A549 (cell line): ENCODE results near the gene MAGI2. TPM values are rescaled to one million over a fixed set of nuclear protein-coding genes. Genes with fewer than 3 reads are reported as not detected.

ENCODE experiments used
- ATAC-seq, 2 experiments: fragments of 200-7000 bp in 1 of 2; fragments of >200 bp in 1 of 2; cut with Nextera tagmentation in 1 of 2; cut with Tn5 transposase in 1 of 2; 3 replicates each; pipeline versions ENCODE4 v1.8.0 to v1.9.1; 2018 to 2020; ENCODE audit warnings: mild to moderate bottlenecking in 1 of 2, moderate library complexity in 1 of 2
- CTCF ChIA-PET: fragments of 300-600 bp; sonication (Branson Sonifier 250); formaldehyde crosslinking; extraction: SDS; loops from one replicate; lab custom pipeline; 2021; ENCODE audit warnings: antibody characterized with exemption, inconsistent platforms; lab: Yijun Ruan, JAX
- POLR2A ChIA-PET: fragments of 350-600 bp; formaldehyde crosslinking; extraction: SDS; loops from one replicate; lab custom pipeline; 2021; ENCODE audit warnings: antibody characterized with exemption, inconsistent platforms; lab: Yijun Ruan, JAX
- DNase-seq, 2 experiments: peaks; one replicate each; pipeline versions ENCODE4 v3.0.0 to v3.0.0-alpha.2; 2011 to 2016; ENCODE audit warnings: low read depth in 1 of 2, low spot score in 1 of 2
- FAIRE-seq: peaks from 2 replicates; lab custom pipeline; 2011; peaks lifted over from hg19 to GRCh38; lab: Jason Lieb, UNC
- H3K27ac ChIP-seq, 2 experiments: fragments of >200 bp; sonication (Bioruptor Twin); formaldehyde crosslinking; 3 replicates each; pipeline ENCODE4 v1.5.1; 2016 to 2017
- H3K4me1 ChIP-seq: fragments of >200 bp; sonication (Bioruptor Twin); formaldehyde crosslinking; 3 replicates; pipeline ENCODE4 v1.6.1; 2016
- H3K4me2 ChIP-seq: fragments of >200 bp; sonication (Bioruptor Twin); formaldehyde crosslinking; 3 replicates; pipeline ENCODE4 v1.6.1; 2016
- H3K4me3 ChIP-seq: fragments of >200 bp; sonication (Bioruptor Twin); formaldehyde crosslinking; 3 replicates; pipeline ENCODE4 v1.5.1; 2016
- H3K9me3 ChIP-seq: fragments of >200 bp; sonication (Bioruptor Twin); formaldehyde crosslinking; 3 replicates; pipeline ENCODE4 v1.6.1; 2016
- BHLHE40 ChIP-seq: IDR thresholded peaks from 2 replicates; pipeline ENCODE4 v1.6.1; 2012; ENCODE audit warnings: low read depth, low read length, inconsistent platforms
- CBX8 ChIP-seq: fragments of 200-600 bp; sonication (generic); IDR thresholded peaks from 2 replicates; pipeline ENCODE4 v1.6.1; 2016
- EHF ChIP-seq: fragments of 250-450 bp; sonication (Bioruptor Pico); IDR thresholded peaks from 2 replicates; pipeline ENCODE4 v1.5.0; 2020; ENCODE audit warnings: mild to moderate bottlenecking
- EHMT2 ChIP-seq: fragments of 200-600 bp; sonication (generic); IDR thresholded peaks from 2 replicates; pipeline ENCODE4 v1.6.1; 2016; ENCODE audit warnings: antibody characterized with exemption, low read depth, mild to moderate bottlenecking, moderate library complexity
- HOXB13 ChIP-seq: fragments of 250-450 bp; sonication (Bioruptor Pico); IDR thresholded peaks from 2 replicates; pipeline ENCODE4 v1.5.0; 2020; ENCODE audit warnings: low read depth, mild to moderate bottlenecking, moderate library complexity
- MAZ ChIP-seq: fragments of 150-350 bp; IDR thresholded peaks from 2 replicates; pipeline ENCODE4 v1.6.1; 2014; ENCODE audit warnings: antibody characterized with exemption, low read depth, low read length, borderline replicate concordance
- MYC ChIP-seq: IDR thresholded peaks from 2 replicates; pipeline ENCODE4 v1.6.1; 2012; ENCODE audit warnings: mild to moderate bottlenecking, inconsistent platforms, low read length, improper control_type of control experiment, borderline replicate concordance
- RAD21 ChIP-seq, 2 experiments: fragments of >200 bp in 1 of 2; sonication (Bioruptor Twin) in 1 of 2; formaldehyde crosslinking in 1 of 2; IDR thresholded peaks in 1 of 2; conservative IDR thresholded peaks in 1 of 2; 2 replicates in 1 of 2; 3 replicates in 1 of 2; pipeline ENCODE4 v1.6.1; 2012 to 2018; ENCODE audit warnings: inconsistent platforms in 1 of 2
- RCOR1 ChIP-seq: fragments of 150-350 bp; IDR thresholded peaks from 2 replicates; pipeline ENCODE4 v1.6.1; 2014; ENCODE audit warnings: antibody characterized with exemption, low read length, low read depth
- ZC3H11A ChIP-seq: fragments of 450-650 bp; IDR thresholded peaks from 2 replicates; pipeline ENCODE4 v1.6.1; 2014; ENCODE audit warnings: antibody characterized with exemption, mild to moderate bottlenecking
- ZSCAN20 ChIP-seq: fragments of 250-450 bp; sonication (Bioruptor Pico); IDR thresholded peaks from 2 replicates; pipeline ENCODE4 v1.8.0; 2022; ENCODE audit warnings: mild to moderate bottlenecking, moderate library complexity
- WGBS: methylation state at CpG from one replicate; pipeline ENCODE4 v1.1.6; 2017; ENCODE audit errors: missing lambda C conversion rate; 5-methylcytosine and 5-hydroxymethylcytosine counted together
- polyA plus RNA-seq, 4 experiments: library from polyadenylated mRNA; depleted of rRNA in 3 of 4; stranded (reverse); fragments of >200 nt; fragmentation: RNase III in 1 of 4; extraction: RNeasy Plus Mini Kit Qiagen cat#74134 plus additional on column Dnase treatment in 1 of 4; gene quantifications; 2 replicates in 3 of 4; 3 replicates in 1 of 4; pipeline ENCODE4 v1.2.3, GENCODE V29; 2011 to 2017
- TF ChIP-seq, protein P1 (sequence below): IDR thresholded peaks from 2 replicates; pipeline ENCODE4 v1.6.1; 2012; ENCODE audit warnings: low read depth, borderline replicate concordance
- TF ChIP-seq, protein P2 (sequence below): IDR thresholded peaks from 2 replicates; pipeline ENCODE4 v1.6.1; 2012
- TF ChIP-seq, protein P3 (sequence below): fragments of 200-600 bp; sonication (generic); IDR thresholded peaks from 2 replicates; pipeline ENCODE4 v1.6.1; 2016; ENCODE audit warnings: antibody characterized with exemption, mild to moderate bottlenecking, moderate library complexity
- TF ChIP-seq, protein P4 (sequence below): fragments of 150-350 bp; IDR thresholded peaks from 2 replicates; pipeline ENCODE4 v1.6.1; 2014; ENCODE audit warnings: low read depth, mild to moderate bottlenecking, low read length

MAGI2 gene
- polyA plus RNA-seq, 2 of the 4 experiments (the other 2 are of a cell fraction) = 0.48 to 0.81 TPM

DNA sequence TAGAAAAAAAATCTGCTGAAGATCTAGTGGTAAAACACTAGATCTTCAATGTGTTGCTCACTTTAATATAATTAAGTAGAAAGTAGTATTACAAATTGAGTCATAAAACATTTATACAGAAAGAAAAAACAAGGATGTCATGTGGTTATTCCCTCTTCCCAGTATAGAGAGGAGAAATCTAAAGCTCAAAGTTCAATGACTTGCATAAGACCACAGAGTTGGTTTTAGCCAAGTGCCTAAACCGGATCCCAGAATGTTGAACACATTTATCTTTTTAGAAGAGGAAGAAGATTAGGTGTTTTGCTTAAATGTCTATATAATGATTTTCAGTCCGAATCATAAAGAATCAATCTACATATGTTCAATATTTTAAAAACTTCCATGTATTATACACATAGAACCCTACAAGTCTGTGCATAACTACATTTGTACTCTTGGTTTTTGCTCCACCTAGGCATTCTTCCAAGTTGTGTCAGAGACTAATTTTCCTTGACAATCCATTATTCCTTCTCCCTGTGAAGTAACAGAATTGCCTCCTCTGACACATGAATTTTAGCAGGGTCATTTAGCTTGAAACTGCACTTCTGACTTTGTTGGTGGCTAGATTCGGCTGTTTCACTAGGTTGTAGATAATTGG lies 389.2 kb downstream of the MAGI2 start (continued):
- TF ChIP-seq EHF (CRISPR knock-in tag) (no peak), ZC3H11A (no peak), RCOR1 (no peak), ZSCAN20 (no peak)
- TF ChIP-seq, protein P1, sequence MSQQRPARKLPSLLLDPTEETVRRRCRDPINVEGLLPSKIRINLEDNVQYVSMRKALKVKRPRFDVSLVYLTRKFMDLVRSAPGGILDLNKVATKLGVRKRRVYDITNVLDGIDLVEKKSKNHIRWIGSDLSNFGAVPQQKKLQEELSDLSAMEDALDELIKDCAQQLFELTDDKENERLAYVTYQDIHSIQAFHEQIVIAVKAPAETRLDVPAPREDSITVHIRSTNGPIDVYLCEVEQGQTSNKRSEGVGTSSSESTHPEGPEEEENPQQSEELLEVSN = no peak
- TF ChIP-seq, protein P2, sequence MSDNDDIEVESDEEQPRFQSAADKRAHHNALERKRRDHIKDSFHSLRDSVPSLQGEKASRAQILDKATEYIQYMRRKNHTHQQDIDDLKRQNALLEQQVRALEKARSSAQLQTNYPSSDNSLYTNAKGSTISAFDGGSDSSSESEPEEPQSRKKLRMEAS = no peak

DNA sequence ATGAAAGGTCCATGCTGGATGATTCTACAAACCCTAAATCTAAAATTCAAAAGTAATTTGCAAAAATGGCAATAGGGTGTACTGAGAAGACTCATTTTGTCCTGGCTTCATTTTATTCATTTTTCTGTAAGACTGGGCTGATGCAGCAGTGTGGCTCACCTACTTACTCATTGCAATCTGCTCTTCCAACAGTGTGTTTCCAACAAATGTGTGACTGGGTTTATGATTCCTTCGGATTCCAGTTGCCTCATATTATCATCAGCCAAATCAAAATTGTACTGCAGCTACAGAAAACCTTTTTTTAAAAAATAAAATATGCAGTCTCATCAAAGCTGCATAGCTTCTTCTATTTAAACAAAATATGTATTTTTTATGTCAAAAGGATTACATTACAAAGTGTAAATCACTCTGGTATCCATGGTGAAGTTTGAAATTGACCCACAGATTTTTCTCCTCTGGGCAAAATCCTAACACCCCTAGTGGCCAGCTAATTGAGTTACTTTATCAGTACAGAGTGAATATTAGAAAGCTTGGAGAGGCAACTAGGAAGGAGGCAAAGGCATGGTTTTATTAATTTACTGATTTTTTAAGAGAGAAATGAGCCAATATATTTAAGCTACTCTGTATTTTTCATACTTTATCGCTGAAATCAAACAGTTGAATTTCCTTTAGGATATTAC lies 390.3 kb downstream of the MAGI2 start:
- ChIA-PET CTCF (no interaction called here), POLR2A (no interaction called here)
- no peak overlapping the region for H3K27ac ChIP-seq
- no peaks in the 10 kb centered on the region for H3K9me3 ChIP-seq
- no peak overlapping the region for H3K4me3 ChIP-seq
- DNase-seq = no peak
- 12% methylated on average over 2 of the region's 2 CpGs for WGBS
- TF ChIP-seq CBX8 (no peak), MAZ (no peak), MYC (no peak), EHF (CRISPR knock-in tag) (no peak)
- TF ChIP-seq, protein P3, sequence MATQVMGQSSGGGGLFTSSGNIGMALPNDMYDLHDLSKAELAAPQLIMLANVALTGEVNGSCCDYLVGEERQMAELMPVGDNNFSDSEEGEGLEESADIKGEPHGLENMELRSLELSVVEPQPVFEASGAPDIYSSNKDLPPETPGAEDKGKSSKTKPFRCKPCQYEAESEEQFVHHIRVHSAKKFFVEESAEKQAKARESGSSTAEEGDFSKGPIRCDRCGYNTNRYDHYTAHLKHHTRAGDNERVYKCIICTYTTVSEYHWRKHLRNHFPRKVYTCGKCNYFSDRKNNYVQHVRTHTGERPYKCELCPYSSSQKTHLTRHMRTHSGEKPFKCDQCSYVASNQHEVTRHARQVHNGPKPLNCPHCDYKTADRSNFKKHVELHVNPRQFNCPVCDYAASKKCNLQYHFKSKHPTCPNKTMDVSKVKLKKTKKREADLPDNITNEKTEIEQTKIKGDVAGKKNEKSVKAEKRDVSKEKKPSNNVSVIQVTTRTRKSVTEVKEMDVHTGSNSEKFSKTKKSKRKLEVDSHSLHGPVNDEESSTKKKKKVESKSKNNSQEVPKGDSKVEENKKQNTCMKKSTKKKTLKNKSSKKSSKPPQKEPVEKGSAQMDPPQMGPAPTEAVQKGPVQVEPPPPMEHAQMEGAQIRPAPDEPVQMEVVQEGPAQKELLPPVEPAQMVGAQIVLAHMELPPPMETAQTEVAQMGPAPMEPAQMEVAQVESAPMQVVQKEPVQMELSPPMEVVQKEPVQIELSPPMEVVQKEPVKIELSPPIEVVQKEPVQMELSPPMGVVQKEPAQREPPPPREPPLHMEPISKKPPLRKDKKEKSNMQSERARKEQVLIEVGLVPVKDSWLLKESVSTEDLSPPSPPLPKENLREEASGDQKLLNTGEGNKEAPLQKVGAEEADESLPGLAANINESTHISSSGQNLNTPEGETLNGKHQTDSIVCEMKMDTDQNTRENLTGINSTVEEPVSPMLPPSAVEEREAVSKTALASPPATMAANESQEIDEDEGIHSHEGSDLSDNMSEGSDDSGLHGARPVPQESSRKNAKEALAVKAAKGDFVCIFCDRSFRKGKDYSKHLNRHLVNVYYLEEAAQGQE = no peak
- TF ChIP-seq, protein P4, sequence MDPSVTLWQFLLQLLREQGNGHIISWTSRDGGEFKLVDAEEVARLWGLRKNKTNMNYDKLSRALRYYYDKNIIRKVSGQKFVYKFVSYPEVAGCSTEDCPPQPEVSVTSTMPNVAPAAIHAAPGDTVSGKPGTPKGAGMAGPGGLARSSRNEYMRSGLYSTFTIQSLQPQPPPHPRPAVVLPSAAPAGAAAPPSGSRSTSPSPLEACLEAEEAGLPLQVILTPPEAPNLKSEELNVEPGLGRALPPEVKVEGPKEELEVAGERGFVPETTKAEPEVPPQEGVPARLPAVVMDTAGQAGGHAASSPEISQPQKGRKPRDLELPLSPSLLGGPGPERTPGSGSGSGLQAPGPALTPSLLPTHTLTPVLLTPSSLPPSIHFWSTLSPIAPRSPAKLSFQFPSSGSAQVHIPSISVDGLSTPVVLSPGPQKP = no peak
- no peaks in the 10 kb centered on the region for H3K4me1 ChIP-seq
- ATAC-seq = no peak
- no peak for FAIRE-seq
- H3K4me2 ChIP-seq = no peak overlapping the region

DNA sequence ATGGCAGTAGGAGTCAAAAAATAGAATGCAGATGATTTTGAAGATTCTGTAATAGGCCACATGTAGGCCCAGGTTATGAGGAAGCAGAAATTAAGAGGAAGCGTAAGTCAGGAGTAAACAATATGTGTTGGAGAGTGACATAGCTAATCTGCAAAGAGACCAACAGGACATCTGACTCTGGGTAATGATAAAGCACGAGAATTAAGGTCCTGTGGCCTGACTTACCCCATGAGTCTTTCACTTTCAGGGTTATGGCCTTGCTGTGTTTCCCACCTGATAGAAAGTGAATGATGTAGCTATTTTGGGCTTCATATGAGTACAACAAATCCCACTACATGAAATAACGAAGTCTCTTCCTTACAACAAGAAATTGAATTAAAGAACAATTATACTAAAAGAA lies 393.0 kb downstream of the MAGI2 start:
- H3K27ac ChIP-seq = no peak overlapping the region
- TF ChIP-seq RAD21 (conservative IDR thresholded peaks at IDR 0.05 in 1 of 2, IDR thresholded peaks at IDR 0.05 in 1 of 2) (no peak), EHMT2 (no peak), HOXB13 (CRISPR knock-in tag) (no peak), BHLHE40 (no peak)
- DNase-seq (no peak), ATAC-seq (no peak), FAIRE-seq (no peak)
- POLR2A ChIA-PET = no interaction called here
- no peak overlapping the region for H3K4me3 ChIP-seq
- no peaks in the 10 kb centered on the region for H3K4me1 ChIP-seq
- no peaks in the 10 kb centered on the region for H3K9me3 ChIP-seq
- H3K4me2 ChIP-seq = no peak overlapping the region
- 32% methylated on average over 3 of the region's 3 CpGs for WGBS
- CTCF ChIA-PET = interaction anchor here (0.6 kb wide), 1 partner anchor 877 kb away, joined by 3 read pairs; no protein-coding TSS in a partner anchor
